Measurements from ENCODE around the gene LRRTM4. TPM values are rescaled to one million over a fixed set of nuclear protein-coding genes. Genes with fewer than 3 reads are reported as not detected.

LRRTM4 gene
- total RNA-seq, 1 experiment from 2014 or later: 0.13 TPM

DNA sequence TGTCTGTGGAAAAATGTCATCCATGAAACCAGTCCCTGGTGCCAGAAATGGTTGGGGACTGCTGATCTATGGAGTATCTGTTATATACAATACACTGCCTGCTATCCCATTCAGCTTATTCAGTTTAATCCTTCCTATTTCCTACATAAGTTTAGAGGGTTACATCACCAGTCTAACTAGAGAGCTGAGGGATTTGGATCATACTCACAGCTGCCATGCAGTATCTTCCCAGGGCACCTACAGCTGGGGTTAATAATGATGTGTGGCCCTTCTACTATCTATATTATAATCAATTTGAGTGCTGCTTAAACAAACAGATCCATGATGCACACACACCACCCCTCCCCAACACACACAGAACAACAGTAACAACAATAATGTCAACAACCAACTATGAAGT, 524.0 kb downstream of the LRRTM4 start:
- no TSS peak for BruUV-seq (replicated peaks)
- CTCF ChIA-PET: no interaction called here
- Histone ChIP-seq H3K36me3 (ENCODE audit: insufficient read depth, low read length, poor library complexity, severe bottlenecking) (no peaks in the 10 kb centered on the region), H3K4me3 (ENCODE audit: low read depth, low read length, poor library complexity, severe bottlenecking) (no peak overlapping the region), H3K27ac (ENCODE audit: low read depth, low read length, poor library complexity, severe bottlenecking) (no peak overlapping the region), H3K27me3 (replicated peaks; ENCODE audit: insufficient read depth, low read depth, low read length, poor library complexity) (no peaks in the 10 kb centered on the region), H3K4me1 (ENCODE audit: insufficient read depth, low read length, poor library complexity, severe bottlenecking) (peaks cover 12% of the 10 kb centered on the region), H3K9me3 (ENCODE audit: low read depth, low read length, poor library complexity, severe bottlenecking) (no peaks in the 10 kb centered on the region)
- POLR2A ChIA-PET (ENCODE audit: low non-redundant PET): no interaction called here
- TF ChIP-seq, protein P1, sequence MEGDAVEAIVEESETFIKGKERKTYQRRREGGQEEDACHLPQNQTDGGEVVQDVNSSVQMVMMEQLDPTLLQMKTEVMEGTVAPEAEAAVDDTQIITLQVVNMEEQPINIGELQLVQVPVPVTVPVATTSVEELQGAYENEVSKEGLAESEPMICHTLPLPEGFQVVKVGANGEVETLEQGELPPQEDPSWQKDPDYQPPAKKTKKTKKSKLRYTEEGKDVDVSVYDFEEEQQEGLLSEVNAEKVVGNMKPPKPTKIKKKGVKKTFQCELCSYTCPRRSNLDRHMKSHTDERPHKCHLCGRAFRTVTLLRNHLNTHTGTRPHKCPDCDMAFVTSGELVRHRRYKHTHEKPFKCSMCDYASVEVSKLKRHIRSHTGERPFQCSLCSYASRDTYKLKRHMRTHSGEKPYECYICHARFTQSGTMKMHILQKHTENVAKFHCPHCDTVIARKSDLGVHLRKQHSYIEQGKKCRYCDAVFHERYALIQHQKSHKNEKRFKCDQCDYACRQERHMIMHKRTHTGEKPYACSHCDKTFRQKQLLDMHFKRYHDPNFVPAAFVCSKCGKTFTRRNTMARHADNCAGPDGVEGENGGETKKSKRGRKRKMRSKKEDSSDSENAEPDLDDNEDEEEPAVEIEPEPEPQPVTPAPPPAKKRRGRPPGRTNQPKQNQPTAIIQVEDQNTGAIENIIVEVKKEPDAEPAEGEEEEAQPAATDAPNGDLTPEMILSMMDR (conservative IDR thresholded peaks at IDR 0.05; ENCODE audit: low read depth, low read length): no peak
- TF ChIP-seq EZH2 (IDR thresholded peaks at IDR 0.05; ENCODE audit: borderline replicate concordance, low read depth, low read length, poor library complexity, severe bottlenecking): no peak
- peak; percentile 37 for DNase-seq (ENCODE audit: low spot score)
- intact Hi-C loops (cut with micrococcal nuclease; ENCODE audit: unreplicated experiment): no loop called here

GRCh38 chr2:76997296-76997695, 524.9 kb downstream of the LRRTM4 start:
- no peak overlapping the region for H3K4me3 ChIP-seq (ENCODE audit: low read depth, low read length, poor library complexity, severe bottlenecking)
- no peaks in the 10 kb centered on the region for H3K27me3 ChIP-seq (replicated peaks; ENCODE audit: insufficient read depth, low read depth, low read length, poor library complexity)
- intact Hi-C loops (cut with micrococcal nuclease; ENCODE audit: unreplicated experiment): no loop called here
- no peak overlapping the region for H3K27ac ChIP-seq (ENCODE audit: low read depth, low read length, poor library complexity, severe bottlenecking)
- ChIA-PET POLR2A (ENCODE audit: low non-redundant PET) (no interaction called here), CTCF (no interaction called here)
- DNase-seq (ENCODE audit: low spot score): no peak
- H3K36me3 ChIP-seq (ENCODE audit: insufficient read depth, low read length, poor library complexity, severe bottlenecking): no peaks in the 10 kb centered on the region
- H3K9me3 ChIP-seq (ENCODE audit: low read depth, low read length, poor library complexity, severe bottlenecking): no peaks in the 10 kb centered on the region
- TF ChIP-seq, protein P1 (conservative IDR thresholded peaks at IDR 0.05; ENCODE audit: low read depth, low read length): no peak
- TF ChIP-seq EZH2 (IDR thresholded peaks at IDR 0.05; ENCODE audit: borderline replicate concordance, low read depth, low read length, poor library complexity, severe bottlenecking): no peak
- BruUV-seq (replicated peaks): no TSS peak
- H3K4me1 ChIP-seq (ENCODE audit: insufficient read depth, low read length, poor library complexity, severe bottlenecking): peaks cover 12% of the 10 kb centered on the region

DNA sequence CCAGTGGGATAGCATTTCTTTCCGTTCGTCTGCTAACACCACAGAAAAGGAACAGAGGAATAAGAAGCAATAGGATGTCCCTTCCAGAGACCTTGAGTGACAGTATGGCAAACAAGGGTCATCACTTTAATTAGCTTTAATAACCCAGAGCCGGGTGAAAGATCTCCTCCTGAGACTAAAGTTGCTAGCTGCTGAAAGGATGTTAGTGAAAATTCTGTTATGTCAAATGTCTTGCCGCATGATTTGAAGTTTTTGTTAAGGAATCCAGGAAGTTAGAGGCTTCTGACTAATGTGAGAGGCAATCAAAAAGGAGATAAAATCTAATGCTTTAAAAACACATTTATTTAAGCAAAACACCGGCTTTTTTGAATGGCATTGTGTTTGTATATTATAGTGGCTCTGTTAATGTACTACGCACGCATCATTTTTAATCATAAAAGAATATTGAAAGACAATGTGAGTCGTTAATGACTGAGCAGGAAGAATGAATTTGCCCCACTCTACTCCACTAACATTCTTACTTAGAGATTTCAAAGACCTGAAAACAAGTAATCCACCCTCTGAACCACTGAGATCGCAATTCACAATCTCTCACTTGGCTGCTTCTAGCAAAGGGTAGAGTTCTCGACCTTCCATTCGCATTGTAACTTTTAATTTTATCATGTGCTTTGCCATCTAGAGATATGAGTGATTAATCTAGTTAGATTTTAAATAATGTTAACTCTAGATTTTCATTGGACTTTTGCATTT, 536.6 kb downstream of the LRRTM4 start:
- DNase-seq (ENCODE audit: low spot score): no peak
- no peaks in the 10 kb centered on the region for H3K9me3 ChIP-seq (ENCODE audit: low read depth, low read length, poor library complexity, severe bottlenecking)
- ChIA-PET POLR2A (ENCODE audit: low non-redundant PET) (no interaction called here), CTCF (no interaction called here)
- H3K4me1 ChIP-seq (ENCODE audit: insufficient read depth, low read length, poor library complexity, severe bottlenecking): no peaks in the 10 kb centered on the region
- H3K36me3 ChIP-seq (ENCODE audit: insufficient read depth, low read length, poor library complexity, severe bottlenecking): no peaks in the 10 kb centered on the region
- H3K4me3 ChIP-seq (ENCODE audit: low read depth, low read length, poor library complexity, severe bottlenecking): no peak overlapping the region
- no TSS peak for BruUV-seq (replicated peaks)
- H3K27ac ChIP-seq (ENCODE audit: low read depth, low read length, poor library complexity, severe bottlenecking): no peak overlapping the region
- TF ChIP-seq EZH2 (IDR thresholded peaks at IDR 0.05; ENCODE audit: borderline replicate concordance, low read depth, low read length, poor library complexity, severe bottlenecking): no peak
- TF ChIP-seq, protein P1 (conservative IDR thresholded peaks at IDR 0.05; ENCODE audit: low read depth, low read length): no peak
- no peaks in the 10 kb centered on the region for H3K27me3 ChIP-seq (replicated peaks; ENCODE audit: insufficient read depth, low read depth, low read length, poor library complexity)
- intact Hi-C loops (cut with micrococcal nuclease; ENCODE audit: unreplicated experiment): no loop called here

Measured in A673 (cell line).